Esophagus squamous epithelium (tissue), 4 donors: ENCODE measurements around the gene NDUFA1.

Experiments
- POLR2A ChIP-seq, 4 donors: fragments of 450-650 bp; IDR thresholded peaks; one replicate each; pipeline ENCODE4 v1.6.1; 2017; ENCODE audit warnings: antibody characterized with exemption in 4 of 4, mild to moderate bottlenecking in 4 of 4, moderate library complexity in 3 of 4
- TF ChIP-seq, protein P1 (sequence below), 6 experiments: fragments of 450-650 bp in 4 of 6; fragments of 200-600 bp in 2 of 6; sonication (generic) in 2 of 6; IDR thresholded peaks; one replicate each; pipeline ENCODE4 v1.5.1; 2016 to 2019; ENCODE audit warnings: antibody characterized with exemption in 6 of 6, mild to moderate bottlenecking in 4 of 6, moderate library complexity in 4 of 6

DNA sequence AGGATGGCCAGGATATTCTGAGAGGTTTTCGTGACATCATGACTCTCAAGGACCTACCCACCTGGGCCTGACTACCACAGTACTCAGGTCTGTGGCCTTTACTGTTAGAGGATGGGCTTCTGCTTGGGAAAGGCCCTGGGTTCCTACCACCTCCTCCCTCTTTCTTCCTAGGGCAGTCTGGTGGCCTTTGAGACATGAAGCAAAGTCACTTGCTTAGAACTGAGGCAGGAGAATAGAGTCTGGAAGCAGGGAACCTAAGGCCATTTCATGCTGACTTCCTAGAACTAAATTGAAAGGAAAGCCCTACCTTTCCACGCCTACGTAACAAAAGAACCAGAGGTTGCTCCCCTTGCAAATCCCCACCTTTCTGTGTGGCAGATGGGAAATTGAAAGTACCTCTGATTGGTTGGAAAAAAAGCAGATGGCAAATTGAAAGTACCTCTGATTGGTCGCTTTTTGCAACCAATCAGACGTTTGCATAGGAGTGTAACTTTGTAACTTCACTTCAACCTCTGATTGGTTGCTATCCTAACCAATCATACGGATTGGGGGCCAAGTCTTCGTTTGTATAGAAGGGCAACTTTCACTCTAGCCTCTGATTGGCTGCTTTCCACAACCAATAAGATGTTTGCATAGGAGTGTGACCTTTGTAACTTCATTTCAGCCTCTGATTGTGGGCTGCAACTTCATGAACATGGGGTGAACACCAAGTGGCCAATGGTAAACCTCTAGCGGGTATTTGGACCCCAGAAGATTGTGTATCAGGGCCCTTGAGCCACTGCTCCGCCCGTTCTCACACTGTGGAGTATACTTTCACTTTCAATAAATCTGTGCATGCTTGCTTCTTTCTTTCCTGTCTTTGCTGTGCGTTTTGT, 14.2 kb downstream of the NDUFA1 start:
- TF ChIP-seq POLR2A (IDR thresholded peaks at IDR 0.05), result no peak
- TF ChIP-seq, protein P1, sequence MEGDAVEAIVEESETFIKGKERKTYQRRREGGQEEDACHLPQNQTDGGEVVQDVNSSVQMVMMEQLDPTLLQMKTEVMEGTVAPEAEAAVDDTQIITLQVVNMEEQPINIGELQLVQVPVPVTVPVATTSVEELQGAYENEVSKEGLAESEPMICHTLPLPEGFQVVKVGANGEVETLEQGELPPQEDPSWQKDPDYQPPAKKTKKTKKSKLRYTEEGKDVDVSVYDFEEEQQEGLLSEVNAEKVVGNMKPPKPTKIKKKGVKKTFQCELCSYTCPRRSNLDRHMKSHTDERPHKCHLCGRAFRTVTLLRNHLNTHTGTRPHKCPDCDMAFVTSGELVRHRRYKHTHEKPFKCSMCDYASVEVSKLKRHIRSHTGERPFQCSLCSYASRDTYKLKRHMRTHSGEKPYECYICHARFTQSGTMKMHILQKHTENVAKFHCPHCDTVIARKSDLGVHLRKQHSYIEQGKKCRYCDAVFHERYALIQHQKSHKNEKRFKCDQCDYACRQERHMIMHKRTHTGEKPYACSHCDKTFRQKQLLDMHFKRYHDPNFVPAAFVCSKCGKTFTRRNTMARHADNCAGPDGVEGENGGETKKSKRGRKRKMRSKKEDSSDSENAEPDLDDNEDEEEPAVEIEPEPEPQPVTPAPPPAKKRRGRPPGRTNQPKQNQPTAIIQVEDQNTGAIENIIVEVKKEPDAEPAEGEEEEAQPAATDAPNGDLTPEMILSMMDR (IDR thresholded peaks at IDR 0.05), result no peak
